ENCODE results near the gene FARS2. TPM values are rescaled to one million over a fixed set of nuclear protein-coding genes. Genes with fewer than 3 reads are reported as not detected.

Gene FARS2
- polyA plus RNA-seq, 2 of the 4 experiments (the other 2 are of a cell fraction) = 12.9 to 17.5 TPM

DNA sequence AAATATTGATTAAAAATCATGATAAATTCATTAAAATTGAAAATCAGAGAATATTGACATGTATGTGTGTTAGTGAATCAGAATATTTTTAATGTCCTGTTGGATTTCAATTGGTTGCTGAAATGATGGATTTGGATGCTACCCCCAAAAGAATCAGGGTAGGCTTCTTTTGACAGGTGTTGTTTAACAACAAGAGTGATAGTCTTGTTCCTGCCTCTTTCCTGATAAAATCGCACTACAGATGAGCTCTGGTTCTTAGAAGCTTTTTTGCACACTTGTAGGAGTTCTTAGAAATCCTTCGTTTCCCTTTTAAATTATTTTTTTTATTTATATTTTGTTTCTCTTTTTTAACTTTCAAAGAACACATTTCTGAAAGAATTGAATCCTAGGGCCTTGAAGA, 259.5 kb downstream of the FARS2 start (continued):
- no peak for TF ChIP-seq RNF2 (IDR thresholded peaks at IDR 0.05; ENCODE audit: borderline replicate concordance, low read depth)

DNA sequence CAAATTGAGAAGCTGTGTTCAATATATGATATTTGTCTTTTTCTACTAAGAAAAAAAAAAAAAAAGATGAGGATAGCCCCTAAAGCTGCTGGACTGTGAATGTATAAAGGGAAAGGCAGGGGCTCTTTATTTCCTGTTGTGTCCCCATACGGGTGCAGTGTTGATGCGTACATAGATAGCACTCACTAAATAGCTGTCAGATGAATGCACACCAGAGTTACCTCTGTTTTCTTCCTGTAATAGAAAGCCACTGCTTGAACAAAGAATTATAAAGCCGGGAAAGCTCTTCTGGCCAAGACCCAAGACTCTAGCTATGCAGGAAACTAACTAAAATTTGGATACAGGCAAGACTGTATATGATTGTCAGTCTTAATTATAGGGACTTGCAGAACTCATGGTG, 260.0 kb downstream of the FARS2 start:
- Histone ChIP-seq H3K9me3 (no peaks in the 10 kb centered on the region), H3K4me1 (no peaks in the 10 kb centered on the region), H3K4me3 (no peak overlapping the region), H3K4me2 (no peak overlapping the region), H3K27ac (no peak overlapping the region)
- no peak for TF ChIP-seq RARB (CRISPR knock-in tag; IDR thresholded peaks at IDR 0.05)
- TF ChIP-seq HEYL (CRISPR knock-in tag; IDR thresholded peaks at IDR 0.05) = no peak
- no peak for TF ChIP-seq CHD4 (IDR thresholded peaks at IDR 0.05; ENCODE audit: borderline replicate concordance)
- no peak for TF ChIP-seq JUNB (IDR thresholded peaks at IDR 0.05)
- no peak for TF ChIP-seq HMGXB4 (CRISPR knock-in tag; IDR thresholded peaks at IDR 0.05; ENCODE audit: borderline replicate concordance)
- no peak for TF ChIP-seq ESRRA (IDR thresholded peaks at IDR 0.05; ENCODE audit: borderline replicate concordance, low read length)
- TF ChIP-seq, protein P1, sequence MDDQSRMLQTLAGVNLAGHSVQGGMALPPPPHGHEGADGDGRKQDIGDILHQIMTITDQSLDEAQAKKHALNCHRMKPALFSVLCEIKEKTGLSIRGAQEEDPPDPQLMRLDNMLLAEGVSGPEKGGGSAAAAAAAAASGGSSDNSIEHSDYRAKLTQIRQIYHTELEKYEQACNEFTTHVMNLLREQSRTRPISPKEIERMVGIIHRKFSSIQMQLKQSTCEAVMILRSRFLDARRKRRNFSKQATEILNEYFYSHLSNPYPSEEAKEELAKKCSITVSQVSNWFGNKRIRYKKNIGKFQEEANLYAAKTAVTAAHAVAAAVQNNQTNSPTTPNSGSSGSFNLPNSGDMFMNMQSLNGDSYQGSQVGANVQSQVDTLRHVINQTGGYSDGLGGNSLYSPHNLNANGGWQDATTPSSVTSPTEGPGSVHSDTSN (IDR thresholded peaks at IDR 0.05) = no peak
- TF ChIP-seq NPAS2 (CRISPR knock-in tag; IDR thresholded peaks at IDR 0.05; ENCODE audit: borderline replicate concordance) = no peak
- TF ChIP-seq HOXA7 (CRISPR knock-in tag; IDR thresholded peaks at IDR 0.05) = no peak
- TF ChIP-seq MAX (IDR thresholded peaks at IDR 0.05) = no peak
- TF ChIP-seq RFX5 (IDR thresholded peaks at IDR 0.05) = no peak
- TF ChIP-seq SREBF2 (IDR thresholded peaks at IDR 0.05) = no peak
- no peak for TF ChIP-seq RCOR1 (IDR thresholded peaks at IDR 0.05; ENCODE audit: low read depth, low read length)
- no peak for TF ChIP-seq ZNF302 (CRISPR knock-in tag; IDR thresholded peaks at IDR 0.05)
- no peak for TF ChIP-seq ZC3H11A (IDR thresholded peaks at IDR 0.05)
- no peak for TF ChIP-seq KDM5A (IDR thresholded peaks at IDR 0.05)
- TF ChIP-seq RAD21 (conservative IDR thresholded peaks at IDR 0.05 in 1 of 2, IDR thresholded peaks at IDR 0.05 in 1 of 2) = no peak
- no peak for TF ChIP-seq JUN (IDR thresholded peaks at IDR 0.05)
- TF ChIP-seq, protein P2, sequence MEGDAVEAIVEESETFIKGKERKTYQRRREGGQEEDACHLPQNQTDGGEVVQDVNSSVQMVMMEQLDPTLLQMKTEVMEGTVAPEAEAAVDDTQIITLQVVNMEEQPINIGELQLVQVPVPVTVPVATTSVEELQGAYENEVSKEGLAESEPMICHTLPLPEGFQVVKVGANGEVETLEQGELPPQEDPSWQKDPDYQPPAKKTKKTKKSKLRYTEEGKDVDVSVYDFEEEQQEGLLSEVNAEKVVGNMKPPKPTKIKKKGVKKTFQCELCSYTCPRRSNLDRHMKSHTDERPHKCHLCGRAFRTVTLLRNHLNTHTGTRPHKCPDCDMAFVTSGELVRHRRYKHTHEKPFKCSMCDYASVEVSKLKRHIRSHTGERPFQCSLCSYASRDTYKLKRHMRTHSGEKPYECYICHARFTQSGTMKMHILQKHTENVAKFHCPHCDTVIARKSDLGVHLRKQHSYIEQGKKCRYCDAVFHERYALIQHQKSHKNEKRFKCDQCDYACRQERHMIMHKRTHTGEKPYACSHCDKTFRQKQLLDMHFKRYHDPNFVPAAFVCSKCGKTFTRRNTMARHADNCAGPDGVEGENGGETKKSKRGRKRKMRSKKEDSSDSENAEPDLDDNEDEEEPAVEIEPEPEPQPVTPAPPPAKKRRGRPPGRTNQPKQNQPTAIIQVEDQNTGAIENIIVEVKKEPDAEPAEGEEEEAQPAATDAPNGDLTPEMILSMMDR (IDR thresholded peaks at IDR 0.05) = no peak
- ChIA-PET CTCF (interaction anchor here (0.6 to 1.1 kb wide), 3 partner anchors 17 to 133 kb away, joined by 3 to 4 read pairs (median 3); no protein-coding TSS in a partner anchor), POLR2A (no interaction called here)
- ATAC-seq (no peak), DNase-seq (ENCODE audit: low read depth in 1 of 2, low spot score in 1 of 2) (no peak), FAIRE-seq (no peak)
- 87% methylated on average over 3 of the region's 3 CpGs for WGBS (ENCODE audit: missing lambda C conversion rate)

DNA sequence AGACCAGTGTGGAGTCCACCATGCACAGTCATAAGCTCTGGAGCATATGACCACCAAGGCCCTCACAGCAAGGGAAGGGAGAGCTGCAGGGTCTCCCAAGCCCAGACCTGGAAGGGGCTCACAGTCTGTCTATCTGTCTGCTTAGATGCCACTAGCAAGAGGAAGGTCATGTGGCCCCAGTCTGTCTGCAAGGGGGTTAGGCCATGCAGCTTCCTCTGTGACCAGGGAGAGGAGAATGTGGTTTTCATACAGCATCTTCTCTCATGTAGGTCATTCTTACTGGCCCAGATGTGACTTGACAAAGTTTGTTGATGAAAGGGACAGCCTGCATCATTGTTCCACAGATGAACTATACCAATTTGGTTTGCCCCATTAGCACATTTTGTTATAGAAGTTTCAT, 260.8 kb downstream of the FARS2 start:
- ChIA-PET POLR2A (no interaction called here), CTCF (no interaction called here)
- Histone ChIP-seq H3K4me3 (no peak overlapping the region), H3K4me1 (no peaks in the 10 kb centered on the region), H3K9me3 (no peaks in the 10 kb centered on the region), H3K4me2 (no peak overlapping the region), H3K27ac (no peak overlapping the region)
- ATAC-seq = no peak
- DNase-seq (ENCODE audit: low read depth in 1 of 2, low spot score in 1 of 2) = no peak
- FAIRE-seq = no peak
- TF ChIP-seq CBX2 (IDR thresholded peaks at IDR 0.05; ENCODE audit: borderline replicate concordance, low read depth) (no peak), REST (IDR thresholded peaks at IDR 0.05) (no peak), EP300 (IDR thresholded peaks at IDR 0.05) (no peak), ZFP36 (IDR thresholded peaks at IDR 0.05; ENCODE audit: borderline replicate concordance, partially characterized antibody) (no peak), RFX5 (IDR thresholded peaks at IDR 0.05) (no peak), TP53 (CRISPR knock-in tag; IDR thresholded peaks at IDR 0.05) (no peak), RARB (CRISPR knock-in tag; IDR thresholded peaks at IDR 0.05) (no peak), JUNB (IDR thresholded peaks at IDR 0.05) (no peak)
- TF ChIP-seq, protein P3, sequence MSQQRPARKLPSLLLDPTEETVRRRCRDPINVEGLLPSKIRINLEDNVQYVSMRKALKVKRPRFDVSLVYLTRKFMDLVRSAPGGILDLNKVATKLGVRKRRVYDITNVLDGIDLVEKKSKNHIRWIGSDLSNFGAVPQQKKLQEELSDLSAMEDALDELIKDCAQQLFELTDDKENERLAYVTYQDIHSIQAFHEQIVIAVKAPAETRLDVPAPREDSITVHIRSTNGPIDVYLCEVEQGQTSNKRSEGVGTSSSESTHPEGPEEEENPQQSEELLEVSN (IDR thresholded peaks at IDR 0.05; ENCODE audit: borderline replicate concordance, low read depth) = no peak

All from A549 (cell line).